Measurements from ENCODE around the gene CLCN6.

The CLCN6 gene

DNA sequence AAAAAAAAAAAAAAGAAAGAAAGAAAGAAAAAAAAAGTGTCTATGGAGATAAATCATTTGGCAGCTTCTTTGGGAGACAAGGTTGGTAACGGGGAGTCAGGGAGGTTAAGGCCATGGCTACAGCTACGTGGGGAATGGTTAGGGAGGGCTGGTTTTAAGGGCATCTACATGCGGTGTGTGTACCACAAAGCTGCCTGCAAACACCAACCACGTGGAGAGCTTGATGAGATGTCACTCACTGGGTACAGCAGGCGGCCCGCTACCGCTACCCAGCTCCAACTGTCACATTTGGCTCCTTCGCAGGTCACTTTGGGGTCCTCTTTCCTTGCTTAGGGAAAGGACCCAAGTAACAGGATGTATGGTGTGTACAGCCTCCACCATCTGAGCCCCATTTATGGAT is 48.5 kb downstream of the CLCN6 start:
- no peak for DNase-seq (ENCODE audit: low spot score)

DNA sequence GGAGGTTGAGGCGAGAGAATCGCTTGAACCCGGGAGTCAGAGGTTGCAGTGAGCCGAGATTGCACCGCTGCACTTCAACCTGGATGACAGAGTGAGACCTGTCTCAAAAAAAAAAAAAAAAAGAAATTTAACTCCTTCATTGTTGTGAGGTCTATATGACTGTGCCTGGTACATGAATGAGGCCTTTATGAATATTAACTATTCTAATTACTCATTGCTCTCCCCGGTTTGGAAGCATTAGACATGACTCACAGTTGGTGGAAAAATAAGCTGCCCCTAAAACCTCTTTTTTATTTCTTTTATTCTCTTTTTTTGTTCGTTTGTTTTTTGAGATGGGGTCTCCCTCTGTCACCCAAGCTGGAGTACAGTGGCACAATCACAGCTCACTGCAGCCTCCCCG is 49.4 kb downstream of the CLCN6 start:
- peak; percentile 22 for DNase-seq (ENCODE audit: low spot score)

DNA sequence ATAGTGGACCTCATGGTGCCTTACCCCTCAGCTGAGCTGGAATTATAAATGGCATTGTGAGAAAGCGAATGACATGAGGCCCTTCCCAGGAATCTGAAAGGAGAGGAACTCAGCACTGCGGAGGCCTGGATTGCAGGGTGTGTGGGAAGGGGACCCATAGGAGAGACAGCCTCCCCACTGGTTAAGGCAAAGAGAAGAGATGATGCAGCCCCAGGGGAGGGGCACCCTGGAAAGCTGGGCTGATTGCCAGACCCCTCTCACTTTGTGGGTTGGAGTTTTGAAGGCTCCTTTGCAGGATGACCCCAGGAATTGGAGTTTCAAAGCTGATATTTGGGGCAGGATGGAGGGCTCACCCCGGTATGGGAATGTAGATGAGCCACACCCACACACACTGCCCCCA is 50.7 kb downstream of the CLCN6 start:
- DNase-seq (ENCODE audit: low spot score): no peak

DNA sequence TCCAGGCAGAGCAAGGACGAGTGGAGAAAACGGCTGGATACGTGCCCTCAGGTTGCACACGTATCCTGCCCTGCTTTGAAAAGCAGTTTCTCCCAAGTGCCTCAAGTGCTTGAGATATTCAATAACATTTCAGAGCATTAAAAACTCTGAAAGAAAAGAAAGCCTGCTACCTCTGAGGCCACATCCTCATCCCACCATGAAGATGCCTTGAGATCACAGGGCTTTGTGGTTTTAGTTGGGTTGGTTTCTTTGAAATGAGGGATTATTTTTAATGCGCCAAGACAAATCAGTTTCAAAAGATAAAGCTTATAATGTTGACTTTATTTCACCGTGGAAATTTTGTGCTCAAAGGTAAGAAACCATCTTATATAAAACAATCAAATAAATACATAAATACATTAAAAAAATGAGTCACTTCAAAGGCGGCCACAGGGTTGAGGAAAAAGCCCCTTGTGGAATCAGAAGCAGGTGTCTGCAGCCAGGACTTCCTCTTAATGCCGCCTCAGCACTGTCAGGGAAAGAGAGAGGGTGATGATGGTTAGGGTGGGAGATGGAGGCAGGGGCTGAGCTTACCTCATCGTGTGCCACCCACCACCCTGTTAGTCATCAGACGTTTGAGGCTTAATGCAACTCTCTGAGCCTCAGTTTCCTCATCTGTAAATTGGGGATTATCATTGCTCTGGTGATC is 51.3 kb downstream of the CLCN6 start:
- no peak for DNase-seq (ENCODE audit: low spot score)

GRCh38 chr1:11858158-11858557 is 52.2 kb downstream of the CLCN6 start:
- DNase-seq (ENCODE audit: low spot score): no peak

DNA sequence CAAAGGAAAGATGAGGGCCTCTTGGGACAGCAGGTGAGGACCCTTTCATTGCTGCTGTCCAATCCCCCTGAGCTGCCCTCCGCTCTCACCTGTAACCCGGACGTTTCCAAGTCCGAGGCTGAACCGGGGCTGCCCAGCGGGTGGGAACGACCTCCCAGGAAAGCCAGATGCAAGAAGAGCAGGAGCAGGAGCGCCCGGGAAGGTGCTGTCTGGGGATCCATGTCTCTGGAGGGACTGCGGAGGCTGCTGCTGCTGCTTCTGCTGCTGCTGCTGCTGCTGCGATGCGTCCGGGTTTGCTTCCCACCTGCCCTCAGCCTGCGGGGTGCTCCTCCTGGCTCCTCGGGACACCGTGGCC is 52.6 kb downstream of the CLCN6 start, which contains the start of gene NPPB:
NPPB (minus strand) TSS at position 333 of the 355 bp plus-strand sequence; CDS start at position 221, 112 bp downstream.
- DNase-seq (ENCODE audit: low spot score): no peak

DNA sequence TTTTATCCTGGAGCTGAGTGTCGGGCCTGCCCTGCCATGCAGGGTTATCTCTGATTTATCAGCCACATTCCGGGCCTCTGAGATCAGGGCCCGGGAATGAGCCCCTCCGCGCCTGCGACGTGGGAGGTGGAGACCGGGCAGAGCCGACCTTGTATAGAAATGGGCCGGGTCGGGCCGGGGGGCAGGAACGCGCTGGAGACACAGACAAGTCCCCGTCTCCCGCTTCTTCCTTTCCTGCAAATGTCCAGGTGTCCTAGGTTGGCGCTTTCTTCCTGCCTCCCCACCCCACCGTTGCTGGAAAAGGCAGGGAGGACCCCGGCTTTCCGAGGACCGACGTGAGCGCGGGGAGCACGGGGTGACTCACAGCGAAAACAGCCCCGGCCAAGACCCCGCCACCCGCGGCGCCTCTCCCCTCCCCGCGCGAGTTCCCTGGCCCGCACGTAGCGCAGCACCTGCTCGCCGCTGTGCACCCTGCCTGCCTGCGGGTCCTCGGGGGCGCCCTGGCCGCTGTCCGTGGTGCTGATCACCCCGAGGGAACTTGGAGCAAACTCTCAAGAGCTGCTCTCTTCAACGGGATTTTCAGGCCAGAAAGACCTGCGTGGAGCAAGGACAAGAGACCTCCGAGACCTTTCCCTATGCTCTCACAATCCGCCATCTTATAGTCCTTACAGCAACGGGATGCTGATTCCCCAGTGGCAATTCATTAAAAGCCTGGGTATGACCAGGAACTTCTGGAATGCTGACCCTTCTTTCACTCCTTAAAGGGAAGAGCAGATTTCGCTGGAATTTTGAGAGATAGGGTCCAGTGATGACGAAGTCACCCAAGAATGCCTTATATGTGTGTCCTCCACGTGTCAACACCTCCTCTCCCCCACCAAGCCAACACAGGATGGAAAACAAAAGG is 53.2 kb downstream of the CLCN6 start:
- peak; percentile 48 for DNase-seq (ENCODE audit: low spot score)

DNA sequence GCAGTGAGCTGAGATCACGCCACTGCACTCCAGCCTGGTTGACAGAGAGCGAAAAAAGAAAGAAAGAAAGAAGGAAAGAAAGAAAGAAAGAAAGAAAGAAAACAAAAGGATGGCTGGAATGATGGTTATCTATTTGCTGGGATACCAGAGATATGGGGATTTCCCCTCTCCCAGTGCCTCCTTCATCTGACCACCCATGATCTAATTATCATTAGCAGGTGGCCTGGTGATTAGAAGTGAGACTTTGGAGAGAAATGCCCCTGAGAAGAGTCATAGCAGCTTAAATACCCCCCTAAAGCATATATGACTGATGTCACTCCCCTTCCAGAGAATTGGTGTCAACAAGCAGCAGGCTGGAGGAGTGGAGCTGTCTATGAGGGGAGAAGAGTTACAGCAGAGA is 54.1 kb downstream of the CLCN6 start:
- DNase-seq (ENCODE audit: low spot score): no peak

GRCh38 chr1:11860587-11860986 is 54.6 kb downstream of the CLCN6 start:
- DNase-seq (ENCODE audit: low spot score): no peak

GRCh38 chr1:11862890-11863289 is 56.9 kb downstream of the CLCN6 start:
- no peak for DNase-seq (ENCODE audit: low spot score)

- DNase-seq (ENCODE audit: low spot score): no peak
Measured at GRCh38 chr1:11868331-11868980, 62.5 kb downstream of the CLCN6 start.

DNA sequence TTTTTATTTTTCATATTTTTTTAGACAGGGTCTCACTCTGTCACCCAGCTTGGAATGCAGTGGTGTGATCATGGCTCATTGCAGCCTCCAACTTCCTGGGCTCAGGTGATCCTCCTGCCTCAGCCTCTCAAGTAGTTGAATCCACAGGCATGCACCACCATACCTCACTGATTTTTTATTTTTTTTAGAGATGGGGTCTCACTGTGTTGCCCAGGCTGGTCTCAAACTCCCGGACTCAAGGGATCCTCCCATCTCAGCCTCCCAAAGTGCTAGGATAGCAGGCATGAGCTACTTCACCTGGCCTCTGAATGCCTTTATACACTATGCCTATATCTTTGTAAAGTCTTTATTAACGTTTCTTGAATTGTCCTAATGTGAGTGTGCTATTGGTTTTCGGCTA is 63.1 kb downstream of the CLCN6 start:
- DNase-seq (ENCODE audit: low spot score): no peak

DNA sequence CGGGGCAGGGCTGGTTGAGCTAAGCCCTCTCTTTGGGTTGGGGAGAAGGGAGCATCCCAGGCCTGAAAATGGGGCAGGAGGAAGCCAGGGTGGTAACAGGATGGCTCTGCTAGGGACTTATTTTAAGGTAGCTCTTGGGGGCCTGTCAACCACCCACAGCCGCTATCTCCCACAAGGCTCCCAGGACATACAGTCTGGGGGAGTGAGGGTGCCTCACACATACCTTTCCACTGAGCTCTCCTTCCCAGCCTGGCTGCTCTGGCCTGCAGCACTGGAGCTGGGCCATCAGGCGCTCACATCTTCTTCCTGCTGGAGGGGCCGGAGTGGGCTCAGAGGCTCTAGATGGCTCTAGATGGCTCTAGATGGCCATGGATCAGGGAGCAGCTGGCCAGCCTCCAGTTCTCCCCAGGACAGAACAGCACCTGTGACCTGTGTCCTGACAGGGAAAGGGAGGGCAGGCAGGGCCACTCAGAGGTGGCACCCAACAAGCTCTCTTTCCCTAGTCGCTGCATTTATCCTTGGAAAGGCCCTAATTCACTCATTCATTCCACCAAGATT is 63.7 kb downstream of the CLCN6 start:
- DNase-seq (ENCODE audit: low spot score): no peak

DNA sequence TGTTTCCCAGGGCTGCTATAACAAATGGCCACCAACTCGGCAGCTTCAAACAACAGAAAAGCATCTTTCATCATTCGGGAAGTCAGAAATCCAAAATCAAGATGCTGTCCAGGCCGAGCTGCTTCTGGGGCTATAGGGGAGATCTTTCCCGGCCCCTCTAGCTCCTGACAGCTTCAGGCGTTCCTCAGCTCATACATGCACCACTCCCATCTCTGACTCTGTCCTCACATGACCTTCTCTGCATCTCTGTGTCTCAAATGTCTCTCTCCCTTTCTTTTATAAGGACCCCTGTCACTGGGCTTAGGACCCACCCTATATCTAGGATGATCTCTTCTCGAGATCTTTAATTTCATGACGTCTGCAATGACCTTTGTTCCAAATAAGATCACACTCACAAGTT is 66.6 kb downstream of the CLCN6 start:
- no peak for DNase-seq (ENCODE audit: low spot score)

DNA sequence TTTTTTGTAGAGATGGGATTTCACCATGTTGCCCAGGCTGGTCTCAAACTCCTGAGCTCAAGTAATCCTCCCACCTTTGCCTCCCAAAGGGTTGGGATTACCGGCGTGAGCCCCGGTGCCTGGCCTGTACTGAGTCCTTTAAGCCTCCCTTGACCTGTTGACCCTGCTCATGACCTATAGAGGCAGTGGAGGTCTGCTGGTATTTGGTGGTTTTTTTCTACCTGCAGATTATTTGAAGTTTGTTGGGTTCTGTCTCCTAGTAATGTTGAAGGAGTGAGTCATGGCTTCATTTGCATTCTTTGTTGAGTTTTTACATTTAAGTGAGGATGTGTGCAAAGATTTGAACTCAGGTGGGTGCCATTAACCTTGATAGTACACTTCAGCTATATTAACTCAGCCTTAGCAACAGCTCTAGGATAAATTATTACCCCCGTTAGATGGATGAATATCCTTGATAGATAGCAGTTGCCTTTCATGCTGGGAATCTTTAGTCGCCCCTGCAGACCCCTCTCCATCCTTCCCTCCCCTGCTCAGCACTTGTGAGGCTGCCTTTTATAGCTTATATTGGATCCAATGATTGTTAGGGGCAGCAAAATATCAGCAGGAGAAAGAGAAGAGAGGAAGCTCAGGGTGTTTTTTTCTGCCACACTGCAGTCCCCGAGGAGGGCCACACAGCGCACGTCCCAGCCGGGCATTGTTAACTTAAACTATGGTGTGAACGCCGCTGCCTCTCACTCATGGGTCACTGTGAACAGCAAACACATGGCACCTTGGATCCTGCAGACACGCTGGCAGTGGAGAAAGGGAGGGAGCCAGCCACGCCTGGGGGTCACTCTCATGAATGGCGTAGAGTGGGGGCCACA is 67.6 kb downstream of the CLCN6 start:
- DNase-seq (ENCODE audit: low spot score): no peak

GRCh38 chr1:11874258-11874562 is 68.2 kb downstream of the CLCN6 start:
- no peak for DNase-seq (ENCODE audit: low spot score)

DNA sequence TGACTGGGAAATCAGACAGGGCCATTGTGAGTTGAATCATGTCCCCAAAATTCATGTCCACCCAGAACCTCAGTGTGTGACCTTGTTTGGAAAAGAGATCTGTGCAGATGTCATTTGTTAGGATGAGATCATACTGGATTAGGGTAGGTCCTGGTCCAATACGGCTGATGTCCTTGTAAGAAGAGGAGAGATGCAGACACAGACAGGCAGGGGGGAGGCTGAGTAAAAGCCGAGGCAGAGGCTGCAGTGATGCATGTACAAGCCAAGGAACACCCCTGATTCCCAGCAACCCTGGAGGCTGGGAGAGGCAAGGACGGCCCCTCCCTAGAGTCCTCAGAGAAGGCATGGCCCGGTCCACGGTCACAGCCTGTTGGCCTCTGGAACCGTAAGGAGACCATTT is 68.6 kb downstream of the CLCN6 start:
- DNase-seq (ENCODE audit: low spot score): no peak

GRCh38 chr1:11875094-11875493 is 69.1 kb downstream of the CLCN6 start:
- no peak for DNase-seq (ENCODE audit: low spot score)

DNA sequence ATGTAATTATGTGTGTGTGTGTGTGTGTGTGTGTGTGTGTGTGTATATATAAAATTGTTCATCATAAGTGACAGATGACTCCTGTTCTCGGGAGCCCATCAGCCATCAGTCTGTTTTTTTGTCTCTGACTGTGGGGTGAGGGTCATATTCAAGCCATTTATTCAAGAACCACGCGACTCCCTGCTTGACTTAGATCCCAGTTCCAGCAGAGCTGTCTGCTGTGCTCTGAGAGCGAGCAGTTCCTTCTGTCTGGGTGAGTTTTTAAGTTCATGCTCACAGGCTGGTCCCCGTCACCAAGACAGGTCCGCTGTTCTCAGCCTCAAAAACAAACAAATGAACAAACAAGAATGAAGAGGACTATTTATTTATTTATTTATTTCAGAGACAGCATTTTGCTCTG is 71.1 kb downstream of the CLCN6 start:
- DNase-seq (ENCODE audit: low spot score): no peak

- DNase-seq (ENCODE audit: low spot score): no peak
Measured at GRCh38 chr1:11878081-11878890, 72.3 kb downstream of the CLCN6 start.

DNA sequence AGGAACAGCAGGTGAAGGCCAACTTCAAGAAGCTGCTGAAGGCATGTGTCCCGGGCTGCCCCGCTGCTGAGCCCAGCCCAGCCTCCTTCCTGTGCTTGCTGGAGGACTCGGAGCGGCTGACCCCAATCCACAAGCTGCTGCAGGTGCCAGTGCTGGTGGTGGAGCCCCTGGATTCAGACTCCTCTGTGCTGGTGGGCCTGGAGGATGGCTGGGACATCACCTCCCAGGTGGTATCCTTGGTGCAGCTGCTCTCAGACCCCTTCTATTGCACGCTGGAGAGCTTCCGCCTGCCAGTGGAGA is 72.8 kb downstream of the CLCN6 start:
- DNase-seq (ENCODE audit: low spot score): no peak

Measured in activated CD4-positive, alpha-beta T cell treated with anti-CD3 and anti-CD28 coated beads, Interleukin-2, Interleukin-4, amounts not matched to agents 100 ng/mL and 50 ng/mL, durations not matched to agents 16 hours and 8 hours (primary cell).